ENCODE results near the gene AKAP5. TPM values are rescaled to one million over a fixed set of nuclear protein-coding genes. Genes with fewer than 3 reads are reported as not detected.

Gene AKAP5
- total and polyA plus RNA-seq, 2 of the 8 experiments (the other 6 are each of a cell fraction or from before 2014, with no cell fraction given) = 0.50 to 3.8 TPM

- no peak for DNase-seq (ENCODE audit: low read depth in 1 of 2, low spot score in 2 of 2)
- Histone ChIP-seq H3K9ac (replicated peaks in 1 of 4; ENCODE audit: extremely low read depth in 1 of 4, low read depth in 3 of 4, low read length in 3 of 4) (no peak overlapping the region), H3K23ac (ENCODE audit: insufficient read length) (no peak overlapping the region), H3K14ac (ENCODE audit: insufficient read length) (no peak overlapping the region), H3K4me1 (replicated peaks in 1 of 4; ENCODE audit: control insufficient read depth in 3 of 4, insufficient read depth in 4 of 4, low read length in 3 of 4) (no peaks in the 10 kb centered on the region), H3K79me1 (ENCODE audit: low read depth, low read length) (no peaks in the 10 kb centered on the region), H2AK5ac (ENCODE audit: low read depth, low read length) (no peak overlapping the region), H2BK12ac (ENCODE audit: low read depth, low read length) (no peak overlapping the region), H3K56ac (replicated peaks; ENCODE audit: insufficient read length, low read depth, low read length) (no peak overlapping the region), H3K4me2 (ENCODE audit: insufficient read depth in 1 of 2, low read depth in 2 of 2, low read length in 2 of 2) (no peak overlapping the region), H3K23me2 (ENCODE audit: low read depth, low read length) (no peaks in the 10 kb centered on the region; the same call in 1 of the 2 replicates), H2BK15ac (ENCODE audit: low read length) (no peak overlapping the region), H2BK120ac (replicated peaks; ENCODE audit: low read depth, low read length) (no peak overlapping the region), H3K18ac (ENCODE audit: extremely low read depth, low read length) (no peak overlapping the region), H4K20me1 (replicated peaks in 1 of 2; ENCODE audit: control insufficient read depth in 1 of 2, insufficient read depth in 2 of 2, low read length in 2 of 2) (no peaks in the 10 kb centered on the region), H2BK20ac (ENCODE audit: low read length) (no peak overlapping the region), H2AFZ (ENCODE audit: low read length) (no peak overlapping the region), H4K5ac (ENCODE audit: insufficient read length, low read depth, low read length) (no peak overlapping the region), H2BK5ac (ENCODE audit: low read depth, low read length) (no peak overlapping the region), H4K91ac (replicated peaks; ENCODE audit: insufficient read length, low read length) (no peak overlapping the region), H3K36me3 (ENCODE audit: control insufficient read depth in 2 of 4, insufficient read depth in 4 of 4, low read length in 3 of 4) (peaks cover 35 to 89% (median 77%) of the 10 kb centered on the region in 4 experiments), H3K9me3 (ENCODE audit: insufficient read depth in 2 of 2, low read depth in 1 of 2, low read length in 1 of 2) (no peaks in the 10 kb centered on the region), H3K4ac (replicated peaks; ENCODE audit: insufficient read length, low read depth, low read length) (no peak overlapping the region), H3K27me3 (replicated peaks in 1 of 4; ENCODE audit: control insufficient read depth in 3 of 4, extremely low read depth in 1 of 4, insufficient read depth in 3 of 4, low read length in 3 of 4) (no peaks in the 10 kb centered on the region), H3K79me2 (ENCODE audit: control insufficient read depth in 1 of 2, insufficient read depth in 2 of 2, low read length in 2 of 2) (no peaks in the 10 kb centered on the region), H3K27ac (ENCODE audit: low read depth, low read length) (no peak overlapping the region), H3K4me3 (ENCODE audit: extremely low read depth in 1 of 4, insufficient read depth in 2 of 4, low read depth in 3 of 4, low read length in 4 of 4) (no peak overlapping the region), H4K8ac (ENCODE audit: extremely low read depth, insufficient read depth, low read length) (no peak overlapping the region)
- no peak for FAIRE-seq
- ChIA-PET POLR2A (ENCODE audit: partially characterized antibody) (no interaction called here), CTCF (ENCODE audit: partially characterized antibody) (interaction anchor here (0.6 to 4.8 kb wide), 5 partner anchors 11 to 69 kb away, joined by 3 to 25 read pairs (median 3); no protein-coding TSS in a partner anchor)
- WGBS, 2 experiments (ENCODE audit: extremely low coverage in 1 of 2, insufficient coverage in 1 of 2, insufficient read length in 1 of 2, insufficient replicate concordance in 2 of 2, low coverage in 1 of 2, low lambda C conversion rate in 2 of 2, missing lambda C conversion rate in 1 of 2) = 92% methylated on average over 17 of the region's 17 CpGs; no CpG with 5 or more reads in 1 of the 2 experiments
- TF ChIP-seq RAD21 (IDR thresholded peaks at IDR 0.05 in 1 of 2, conservative IDR thresholded peaks at IDR 0.05 in 1 of 2; ENCODE audit: low read depth in 2 of 2, low read length in 2 of 2) = no peak
- no peak for TF ChIP-seq KDM1A (IDR thresholded peaks at IDR 0.05; ENCODE audit: borderline replicate concordance, low read length)
- TF ChIP-seq HDAC6 (IDR thresholded peaks at IDR 0.05; ENCODE audit: low read depth, low read length) = no peak
- no peak for TF ChIP-seq TEAD4 (IDR thresholded peaks at IDR 0.05; ENCODE audit: low read depth, low read length)
- no peak for TF ChIP-seq RBBP5 (IDR thresholded peaks at IDR 0.05; ENCODE audit: borderline replicate concordance, low read depth, low read length)
- no peak for TF ChIP-seq ATF2 (IDR thresholded peaks at IDR 0.05; ENCODE audit: low read length)
- no peak for TF ChIP-seq SIRT6 (IDR thresholded peaks at IDR 0.05; ENCODE audit: low read length)
- TF ChIP-seq TBP (IDR thresholded peaks at IDR 0.05; ENCODE audit: low read depth, low read length) = no peak
- TF ChIP-seq POU5F1 (IDR thresholded peaks at IDR 0.05; ENCODE audit: low read depth, low read length) = no peak
- TF ChIP-seq CEBPB (IDR thresholded peaks at IDR 0.05; ENCODE audit: low read depth, low read length) = no peak
- no peak for TF ChIP-seq ZNF274 (IDR thresholded peaks at IDR 0.05; ENCODE audit: borderline replicate concordance, extremely low read depth, low read length)
These were observed 22.9 kb upstream of the AKAP5 start for GRCh38 chr14:64442300-64442988.
